Hindlimb muscle (tissue), 1 donor: ENCODE data around the gene SIGLEC7. TPM values are rescaled to one million over a fixed set of nuclear protein-coding genes. Genes with fewer than 3 reads are reported as not detected.
"Not testable (repeated sequence)": the region's sequence is repeated elsewhere in the genome, so short reads cannot be mapped to it uniquely, and the experiment has no call there.

ENCODE experiments used
- DNase-seq: peaks from one replicate; pipeline ENCODE4 v3.0.0-alpha.2; 2013
- polyA plus RNA-seq: library from polyadenylated mRNA; unstranded; fragments of 120-200 nt; gene quantifications from one replicate; pipeline ENCODE4 v1.2.1, GENCODE V29; 2013; ENCODE audit not compliant: insufficient read length

The SIGLEC7 gene
- polyA plus RNA-seq, 1 donor, result 0.76 TPM

GRCh38 chr19:51139299-51140014, 2.6 kb upstream of the SIGLEC7 start:
- DNase-seq, result no peak

- DNase-seq, result no peak
Measured at GRCh38 chr19:51140441-51140840, 1.7 kb upstream of the SIGLEC7 start.

- no peak for DNase-seq
Measured at GRCh38 chr19:51141181-51141580, 920 bp upstream of the SIGLEC7 start.

GRCh38 chr19:51142809-51143475, 841 bp downstream of the SIGLEC7 start:
- not testable (repeated sequence) for DNase-seq

GRCh38 chr19:51143486-51143885, 1.4 kb downstream of the SIGLEC7 start:
- no peak for DNase-seq

GRCh38 chr19:51144482-51145045, 2.5 kb downstream of the SIGLEC7 start:
- no peak for DNase-seq

GRCh38 chr19:51145916-51146493, 3.9 kb downstream of the SIGLEC7 start:
- no peak for DNase-seq

- DNase-seq, result no peak
Measured at GRCh38 chr19:51146751-51147150, 4.7 kb downstream of the SIGLEC7 start.

- DNase-seq, result no peak
Measured at GRCh38 chr19:51147663-51148062, 5.6 kb downstream of the SIGLEC7 start.

- DNase-seq, result no peak
Measured at GRCh38 chr19:51148580-51148979, 6.5 kb downstream of the SIGLEC7 start.

GRCh38 chr19:51150627-51151026, 8.5 kb downstream of the SIGLEC7 start:
- DNase-seq, result no peak

GRCh38 chr19:51156710-51157109, 14.6 kb downstream of the SIGLEC7 start:
- no peak for DNase-seq

GRCh38 chr19:51157265-51157664, 15.2 kb downstream of the SIGLEC7 start:
- no peak for DNase-seq

- DNase-seq, result no peak
Measured at GRCh38 chr19:51158474-51159129, 16.5 kb downstream of the SIGLEC7 start.

GRCh38 chr19:51159656-51160055, 17.6 kb downstream of the SIGLEC7 start:
- DNase-seq, result no peak

- DNase-seq, result no peak
Measured at GRCh38 chr19:51161266-51161665, 19.2 kb downstream of the SIGLEC7 start.

- DNase-seq, result no peak
Measured at GRCh38 chr19:51161867-51162496, 19.9 kb downstream of the SIGLEC7 start.

- no peak for DNase-seq
Measured at GRCh38 chr19:51163257-51163656, 21.2 kb downstream of the SIGLEC7 start.

GRCh38 chr19:51164215-51164614, 22.1 kb downstream of the SIGLEC7 start:
- DNase-seq, result no peak

- no peak for DNase-seq
Measured at GRCh38 chr19:51166846-51167490, 24.9 kb downstream of the SIGLEC7 start.

- DNase-seq, result no peak
Measured at GRCh38 chr19:51168564-51169282, 26.6 kb downstream of the SIGLEC7 start.
